GM13977 (cell line): ENCODE data around the gene IL3.

Experiments used
- DNase-seq: peaks from one replicate; pipeline ENCODE4 v3.0.0; 2012; ENCODE audit warnings: low spot score
- in situ Hi-C: fragments of 300-500 bp; cut with MboI; formaldehyde crosslinking; loops from one replicate; pipeline ENCODE4 v1.12.0; 2022; ENCODE audit warnings: low sequenced_read_pairs, low pct_unique_long_range_greater_than_20kb, mixed read lengths, inconsistent platforms; ENCODE audit not compliant: unreplicated experiment
- TF ChIP-seq, protein P1 (sequence below): IDR thresholded peaks from 2 replicates; pipeline ENCODE4 v1.5.1; 2012; ENCODE audit warnings: mild to moderate bottlenecking, control low read depth; ENCODE audit not compliant: insufficient read depth; ENCODE audit errors: extremely low read depth, missing control alignments

IL3 gene

DNA sequence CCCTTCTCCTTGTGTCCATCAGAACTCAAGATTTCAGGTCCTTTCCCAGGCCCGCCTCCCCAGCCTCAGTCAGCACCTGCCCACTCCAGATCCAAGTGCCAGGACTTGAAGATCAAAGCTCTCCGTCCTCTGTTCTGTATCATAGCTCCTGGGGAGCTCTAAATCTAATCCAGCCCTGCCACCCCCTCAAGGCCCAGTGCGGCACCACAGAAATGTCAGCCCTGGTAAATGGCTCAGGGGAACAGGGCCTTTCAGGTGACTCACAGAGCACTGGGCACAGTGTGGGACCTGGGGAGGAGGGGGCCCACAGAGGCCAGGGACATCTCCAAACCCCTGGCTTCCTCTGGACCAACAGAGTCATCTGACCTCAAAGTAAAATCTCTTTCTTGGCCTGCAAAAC is 19.2 kb downstream of the IL3 start:
- in situ Hi-C loops = no loop called here
- TF ChIP-seq, protein P1, sequence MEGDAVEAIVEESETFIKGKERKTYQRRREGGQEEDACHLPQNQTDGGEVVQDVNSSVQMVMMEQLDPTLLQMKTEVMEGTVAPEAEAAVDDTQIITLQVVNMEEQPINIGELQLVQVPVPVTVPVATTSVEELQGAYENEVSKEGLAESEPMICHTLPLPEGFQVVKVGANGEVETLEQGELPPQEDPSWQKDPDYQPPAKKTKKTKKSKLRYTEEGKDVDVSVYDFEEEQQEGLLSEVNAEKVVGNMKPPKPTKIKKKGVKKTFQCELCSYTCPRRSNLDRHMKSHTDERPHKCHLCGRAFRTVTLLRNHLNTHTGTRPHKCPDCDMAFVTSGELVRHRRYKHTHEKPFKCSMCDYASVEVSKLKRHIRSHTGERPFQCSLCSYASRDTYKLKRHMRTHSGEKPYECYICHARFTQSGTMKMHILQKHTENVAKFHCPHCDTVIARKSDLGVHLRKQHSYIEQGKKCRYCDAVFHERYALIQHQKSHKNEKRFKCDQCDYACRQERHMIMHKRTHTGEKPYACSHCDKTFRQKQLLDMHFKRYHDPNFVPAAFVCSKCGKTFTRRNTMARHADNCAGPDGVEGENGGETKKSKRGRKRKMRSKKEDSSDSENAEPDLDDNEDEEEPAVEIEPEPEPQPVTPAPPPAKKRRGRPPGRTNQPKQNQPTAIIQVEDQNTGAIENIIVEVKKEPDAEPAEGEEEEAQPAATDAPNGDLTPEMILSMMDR = no peak
- no peak for DNase-seq

DNA sequence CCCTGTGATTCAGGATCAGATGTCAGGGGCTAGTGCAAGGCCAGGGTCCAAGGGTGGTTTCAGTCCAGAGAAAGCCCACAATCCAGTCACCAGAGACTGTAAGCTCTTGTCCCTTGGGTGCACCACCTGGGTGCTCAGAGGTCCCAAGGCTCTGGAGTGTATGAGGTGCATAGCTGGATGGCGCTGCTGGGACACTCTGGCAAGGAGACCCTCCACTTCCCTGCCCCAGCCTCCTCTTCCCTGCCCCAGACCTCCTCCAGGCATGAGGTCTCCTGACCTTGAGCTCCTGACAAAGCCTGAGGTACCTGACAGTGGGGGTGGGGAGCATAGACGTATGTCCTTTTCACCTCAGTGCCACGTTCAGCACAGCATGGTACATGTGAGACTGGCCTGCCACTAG is 20.1 kb downstream of the IL3 start:
- in situ Hi-C loops = no loop called here
- no peak for DNase-seq

DNA sequence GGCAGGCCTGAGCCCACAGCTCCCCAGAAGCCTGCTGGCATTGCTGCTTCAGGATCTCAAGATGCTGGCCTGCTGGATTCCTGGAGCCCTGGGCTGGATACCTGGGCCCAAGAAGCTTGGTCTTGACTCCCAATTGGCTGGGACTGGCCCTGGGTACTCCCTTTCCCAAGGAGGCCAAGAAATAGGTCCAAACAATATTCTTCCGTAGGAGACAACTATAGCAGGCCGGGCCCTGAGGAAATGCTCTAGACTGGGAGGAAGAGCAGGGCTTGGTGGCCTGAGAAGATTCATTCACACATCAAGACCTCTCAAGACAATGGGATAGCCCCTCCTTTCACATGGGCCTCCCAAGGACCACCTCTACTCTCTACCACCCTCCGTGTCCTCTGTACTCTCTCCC is 21.0 kb downstream of the IL3 start:
- TF ChIP-seq, protein P1 = no peak
- no peak for DNase-seq
- in situ Hi-C loops = no loop called here

More for the DNA sequence above, 20.1 kb downstream of the IL3 start:
- TF ChIP-seq, protein P1 = no peak

DNA sequence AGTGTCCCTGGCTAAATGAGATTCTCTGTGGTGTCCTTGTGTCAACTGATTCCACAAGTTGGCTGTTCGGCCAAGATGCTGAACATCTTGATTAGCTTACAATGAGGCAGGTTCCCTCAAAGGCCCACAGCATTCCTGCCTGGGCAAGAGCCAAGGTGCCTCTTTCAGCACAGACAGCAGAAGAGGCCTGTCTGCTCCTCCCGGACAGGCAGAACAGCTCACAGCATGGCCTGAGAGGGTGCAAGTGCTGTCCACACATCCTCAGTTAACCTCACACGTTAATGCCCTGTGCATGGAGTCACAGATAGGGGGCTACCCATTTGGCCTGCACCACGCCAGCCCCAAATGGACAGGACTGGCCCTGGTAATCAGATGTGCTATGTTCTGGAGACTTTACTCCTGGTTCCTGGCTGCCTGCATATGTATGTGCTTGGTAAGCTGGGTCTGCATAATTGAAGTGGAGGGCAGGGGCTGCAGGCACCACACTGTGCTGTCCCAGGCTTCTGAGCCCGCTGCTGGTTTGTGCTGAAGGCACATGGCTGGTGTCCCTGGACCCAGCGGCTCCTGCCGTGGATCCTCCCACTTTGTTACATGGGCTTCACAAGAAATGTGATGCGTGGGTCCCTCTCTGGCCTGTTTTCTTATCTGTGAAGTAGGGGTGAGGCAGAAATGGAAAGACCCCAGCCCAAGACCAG is 22.0 kb downstream of the IL3 start:
- in situ Hi-C loops = no loop called here
- no peak for DNase-seq
- TF ChIP-seq, protein P1 = no peak

DNA sequence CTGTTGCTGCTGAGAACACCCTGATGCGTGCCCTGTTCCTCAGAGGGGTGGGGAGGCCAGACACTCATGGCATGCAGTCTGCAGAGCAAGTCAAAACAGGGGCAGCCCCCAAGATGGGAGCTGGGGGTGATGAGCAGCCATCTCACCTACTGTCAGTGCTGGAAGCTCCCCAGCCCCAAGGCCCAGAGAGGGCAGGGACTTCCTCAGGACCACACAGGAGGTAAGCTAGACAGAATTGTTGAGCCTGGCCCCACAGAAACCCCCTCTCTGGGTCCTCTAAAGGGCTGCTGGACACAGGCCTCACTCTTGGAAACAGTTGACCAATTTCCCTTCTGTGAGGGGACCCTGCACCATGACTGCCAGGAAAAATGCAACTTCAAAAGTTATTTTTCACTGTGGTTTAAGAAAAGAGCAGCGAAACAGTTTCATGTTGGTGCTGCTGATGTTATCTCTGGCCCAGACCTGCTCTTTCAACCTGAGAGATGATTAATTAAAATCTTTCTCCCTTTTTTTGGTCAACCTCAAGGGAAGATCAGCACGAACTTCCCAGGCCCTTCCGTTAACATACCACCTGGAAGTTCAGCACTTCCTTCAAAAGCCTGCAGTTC is 22.7 kb downstream of the IL3 start:
- DNase-seq = no peak
- TF ChIP-seq, protein P1 = no peak
- in situ Hi-C loops = no loop called here

DNA sequence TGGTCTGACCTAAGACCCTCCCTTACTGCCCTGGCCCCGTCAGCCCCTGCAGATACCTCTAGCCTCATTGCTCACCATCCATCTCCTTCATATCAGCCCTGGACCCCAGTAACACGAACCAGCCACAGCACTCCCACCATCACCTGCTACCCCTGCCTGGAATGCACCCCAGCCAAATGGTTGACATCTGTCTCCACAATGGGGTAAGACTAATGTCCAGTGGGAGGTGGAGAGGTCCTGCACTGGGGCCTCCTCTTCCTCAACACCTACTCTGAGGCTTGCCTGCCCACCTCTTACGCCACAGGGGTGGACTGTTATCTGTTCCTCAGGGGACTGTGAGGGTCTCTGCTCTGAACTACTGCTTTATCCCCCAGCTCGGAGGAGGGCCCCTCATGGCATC is 25.2 kb downstream of the IL3 start:
- no peak for DNase-seq
- TF ChIP-seq, protein P1 = no peak
- in situ Hi-C loops = no loop called here
